AG04450 (cell line): ENCODE measurements around the gene CIRBP. TPM values are rescaled to one million over a fixed set of nuclear protein-coding genes. Genes with fewer than 3 reads are reported as not detected.

ENCODE experiments used
- CTCF ChIA-PET: fragments of 300-600, 350-600 bp; formaldehyde crosslinking; extraction: SDS; loops from one replicate; lab custom pipeline; 2022; ENCODE audit warnings: antibody characterized with exemption, inconsistent platforms; lab: Charles Lee
- POLR2A ChIA-PET: fragments of 350-600 bp; formaldehyde crosslinking; extraction: SDS; loops from one replicate; lab custom pipeline; 2021; ENCODE audit warnings: antibody characterized with exemption, inconsistent platforms; lab: Yijun Ruan, JAX
- DNase-seq: peaks from one replicate; pipeline ENCODE4 v3.0.0-alpha.2; 2011; ENCODE audit warnings: low read depth, low spot score
- H3K27ac ChIP-seq: one replicate; pipeline ENCODE4 v1.5.1; 2012; ENCODE audit warnings: low read depth, low read length, control low read depth
- H3K27me3 ChIP-seq: one replicate; pipeline ENCODE4 v1.6.0; 2012; ENCODE audit warnings: low read length; ENCODE audit not compliant: control insufficient read depth, insufficient read depth
- H3K4me3 ChIP-seq: 2 replicates; pipeline ENCODE4 v1.5.1; 2011; ENCODE audit warnings: mild to moderate bottlenecking, low read depth, low read length, control low read depth
- H3K9me3 ChIP-seq: 2 replicates; pipeline ENCODE4 v1.5.1; 2012; ENCODE audit warnings: low read length; ENCODE audit not compliant: control insufficient read depth, insufficient read depth
- CTCF ChIP-seq: IDR thresholded peaks from 2 replicates; pipeline ENCODE4 v1.5.1; 2011; ENCODE audit warnings: low read depth, low read length, control low read depth, inconsistent platforms
- polyA plus RNA-seq: library from polyadenylated mRNA; depleted of rRNA; stranded (reverse); fragments of >200 nt; gene quantifications from 2 replicates; pipeline ENCODE4 v1.2.3, GENCODE V29; 2011

CIRBP gene
- polyA plus RNA-seq, 1 experiment, result 269 TPM

GRCh38 chr19:1264801-1265614, 4.1 kb upstream of the CIRBP start:
- ChIA-PET POLR2A (interaction anchor here (3.0 to 7.1 kb wide), 3 partner anchors 10 to 21 kb away, joined by 25 to 241 read pairs (median 237); no protein-coding TSS in a partner anchor), CTCF (interaction anchor here (1.3 to 5.0 kb wide), 2 partner anchors 20 to 21 kb away, joined by 8 to 224 read pairs; partner anchors contain the start of gene ATP5F1D)
- Histone ChIP-seq H3K4me3 (peak overlapping the region; percentile 17; the same call in 1 of the 2 replicates), H3K9me3 (no peaks in the 10 kb centered on the region; the same call in 1 of the 2 replicates), H3K27ac (peak overlapping the region; percentile 86), H3K27me3 (no peaks in the 10 kb centered on the region)
- TF ChIP-seq CTCF, result no peak
- DNase-seq, result no peak

- CTCF ChIA-PET, result interaction anchor here (1.3 to 5.0 kb wide), 3 partner anchors 10 to 22 kb away, joined by 10 to 224 read pairs (median 13); partner anchors contain the start of gene ATP5F1D
- DNase-seq, result no peak
- peak overlapping the region; percentile 39 for H3K4me3 ChIP-seq
- TF ChIP-seq CTCF, result no peak
- no peaks in the 10 kb centered on the region for H3K27me3 ChIP-seq
- H3K27ac ChIP-seq, result peak overlapping the region; percentile 86
- no peaks in the 10 kb centered on the region; the same call in 1 of the 2 replicates for H3K9me3 ChIP-seq
- POLR2A ChIA-PET, result interaction anchor here (0.5 to 7.1 kb wide), 4 partner anchors 11 to 273 kb away, joined by 7 to 241 read pairs (median 131); no protein-coding TSS in a partner anchor
Observed at GRCh38 chr19:1265615-1266128, 3.5 kb upstream of the CIRBP start.

GRCh38 chr19:1266129-1266915, 2.8 kb upstream of the CIRBP start:
- Histone ChIP-seq H3K27ac (peak overlapping the region; percentile 86), H3K9me3 (no peaks in the 10 kb centered on the region; the same call in 1 of the 2 replicates), H3K4me3 (peak overlapping the region; percentile 60), H3K27me3 (no peaks in the 10 kb centered on the region)
- DNase-seq, result no peak
- no peak for TF ChIP-seq CTCF
- CTCF ChIA-PET, result interaction anchor here (0.6 to 5.0 kb wide), 10 partner anchors 8 to 63 kb away, joined by 3 to 224 read pairs (median 4); partner anchors contain the start of gene ATP5F1D
- POLR2A ChIA-PET, result interaction anchor here (0.5 to 7.1 kb wide), 13 partner anchors 9 to 272 kb away, joined by 3 to 241 read pairs (median 5); partner anchors contain the start of genes ABCA7, ATP5F1D, FAM174C and RNU6-2

- Histone ChIP-seq H3K27me3 (no peaks in the 10 kb centered on the region), H3K27ac (no peak overlapping the region), H3K4me3 (peak overlapping the region; percentile 60), H3K9me3 (no peaks in the 10 kb centered on the region; the same call in 1 of the 2 replicates)
- POLR2A ChIA-PET, result interaction anchor here (0.8 to 7.1 kb wide), 11 partner anchors 8 to 245 kb away, joined by 3 to 241 read pairs (median 5); partner anchors contain the start of genes ABCA7, ATP5F1D, FAM174C and RNU6-2
- CTCF ChIA-PET, result interaction anchor here (0.6 to 5.0 kb wide), 11 partner anchors 9 to 259 kb away, joined by 3 to 224 read pairs (median 4); partner anchors contain the start of gene ATP5F1D
- no peak for DNase-seq
- peak; percentile 74 for TF ChIP-seq CTCF
Observed at GRCh38 chr19:1266916-1267476, 2.1 kb upstream of the CIRBP start.
